Stimulated activated CD8-positive, alpha-beta memory T cell treated with anti-CD3 and anti-CD28 coated beads, Interleukin-7, amount 100 ng/mL, for 1 hour (primary cell): ENCODE measurements around the gene ZPBP.
"Not testable (repeated sequence)": the region's sequence is repeated elsewhere in the genome, so short reads cannot be mapped to it uniquely, and the experiment has no call there.

ENCODE experiments used
- DNase-seq, 2 donors: peaks; one replicate each; pipeline ENCODE4 v3.0.0-alpha.2; 2020; ENCODE audit warnings: low read depth in 2 of 2

Gene ZPBP

DNA sequence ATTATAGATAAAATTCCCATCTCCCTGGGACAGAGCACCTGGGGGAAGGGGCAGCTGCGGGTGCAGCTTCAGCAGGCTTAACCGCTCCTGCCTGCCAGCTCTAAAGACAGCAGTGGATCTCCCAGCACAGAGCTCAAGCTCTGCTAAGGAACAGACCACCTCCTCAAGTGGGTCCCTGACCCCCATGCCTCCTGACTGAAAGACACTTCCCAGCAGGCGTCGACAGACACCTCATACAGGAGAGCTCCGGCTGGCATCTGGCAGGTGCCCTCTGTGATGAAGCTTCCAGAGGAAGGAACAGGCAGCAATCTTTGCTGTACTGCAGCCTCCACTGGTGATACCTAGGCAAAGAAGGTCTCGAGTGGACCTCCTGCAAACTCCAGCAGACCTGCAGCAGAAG is 51.9 kb downstream of the ZPBP start:
- not testable (repeated sequence) for DNase-seq

DNA sequence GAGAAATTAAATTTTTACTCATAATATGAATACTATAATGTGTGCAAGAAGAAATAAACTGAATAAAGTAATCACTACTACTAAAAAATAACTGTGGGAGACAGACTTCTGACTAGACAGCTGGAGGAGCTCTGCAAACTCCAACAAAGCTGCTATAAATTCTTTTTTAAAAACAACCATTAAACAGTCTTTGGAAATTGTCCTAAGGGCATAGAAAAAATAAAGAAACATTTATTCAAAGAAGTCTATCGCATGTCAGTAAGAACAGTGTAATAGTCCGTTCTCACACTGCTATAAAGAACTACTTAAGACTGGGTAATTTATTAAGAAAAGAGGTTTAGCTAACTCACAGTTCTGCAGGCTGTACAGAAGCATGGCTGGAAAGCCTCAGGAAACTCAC is 56.0 kb downstream of the ZPBP start:
- DNase-seq: no peak

DNA sequence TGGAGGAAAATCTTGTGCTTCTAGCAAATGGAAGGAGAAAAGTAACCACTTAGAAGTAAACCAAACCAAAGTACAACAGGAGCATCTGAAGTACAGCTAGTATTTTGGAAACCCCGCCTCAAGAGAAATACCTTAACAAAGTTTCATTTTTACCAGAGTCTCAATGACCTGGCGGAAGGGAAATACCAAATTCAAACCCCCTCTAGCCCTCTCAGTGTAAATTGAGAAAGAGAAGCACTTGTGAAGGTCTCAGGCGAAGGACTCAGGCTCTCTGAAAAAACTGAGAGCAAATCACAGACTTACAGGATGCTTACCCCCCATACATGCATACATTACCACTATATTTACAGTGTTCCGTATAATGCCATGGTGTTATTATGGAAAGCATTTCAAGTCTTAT is 70.1 kb downstream of the ZPBP start:
- DNase-seq: no peak

GRCh38 chr7:50022451-50022850 is 70.6 kb downstream of the ZPBP start:
- no peak for DNase-seq

- DNase-seq: no peak
These were observed 97.4 kb downstream of the ZPBP start for GRCh38 chr7:49995681-49996080.

- DNase-seq: no peak
These were observed 106.9 kb downstream of the ZPBP start for GRCh38 chr7:49986191-49986590.

GRCh38 chr7:49980465-49980864 is 112.6 kb downstream of the ZPBP start:
- no peak for DNase-seq

- DNase-seq: no peak
These were observed 116.8 kb downstream of the ZPBP start for GRCh38 chr7:49976238-49976637.

- no peak for DNase-seq
These were observed 119.0 kb downstream of the ZPBP start for GRCh38 chr7:49974035-49974434.

DNA sequence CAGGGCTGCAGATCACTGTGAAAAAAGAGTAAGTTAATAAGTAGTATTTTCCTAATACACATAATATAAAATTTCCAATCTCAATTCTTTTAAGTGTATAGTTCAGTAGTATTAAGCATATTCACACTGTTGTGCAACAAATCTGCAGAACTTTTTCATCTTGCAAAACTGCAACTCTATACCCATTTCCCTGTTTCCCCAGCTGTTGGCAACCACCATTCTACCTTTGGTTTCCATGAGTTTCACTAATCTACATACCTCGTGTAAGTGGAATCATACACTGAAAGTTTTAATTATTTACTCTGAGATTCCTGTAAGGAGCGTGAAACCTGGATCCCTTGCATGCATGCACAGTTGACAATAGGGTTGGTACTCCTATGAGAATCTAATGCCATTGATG is 155.4 kb downstream of the ZPBP start:
- no peak for DNase-seq

- no peak for DNase-seq
These were observed 161.4 kb downstream of the ZPBP start for GRCh38 chr7:49931627-49932026.

DNA sequence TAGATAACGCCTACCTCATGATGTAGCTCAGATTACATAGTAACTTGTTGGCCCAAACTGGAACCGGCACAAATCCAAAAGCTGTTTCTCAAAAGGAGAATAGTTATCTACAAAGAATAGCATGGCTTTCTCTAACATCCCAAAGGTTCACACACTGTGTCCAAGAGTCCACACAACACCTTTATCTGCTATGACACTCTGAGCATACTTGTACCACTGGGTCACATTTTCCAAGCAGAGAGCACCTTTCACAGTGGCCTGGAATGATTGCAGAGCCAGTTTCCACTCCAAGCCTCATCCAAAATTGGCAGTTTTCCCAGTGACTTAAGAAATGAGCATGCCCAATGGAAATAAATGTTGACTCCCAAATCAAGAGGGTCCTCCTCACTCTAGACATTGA is 164.3 kb downstream of the ZPBP start:
- no peak for DNase-seq

DNA sequence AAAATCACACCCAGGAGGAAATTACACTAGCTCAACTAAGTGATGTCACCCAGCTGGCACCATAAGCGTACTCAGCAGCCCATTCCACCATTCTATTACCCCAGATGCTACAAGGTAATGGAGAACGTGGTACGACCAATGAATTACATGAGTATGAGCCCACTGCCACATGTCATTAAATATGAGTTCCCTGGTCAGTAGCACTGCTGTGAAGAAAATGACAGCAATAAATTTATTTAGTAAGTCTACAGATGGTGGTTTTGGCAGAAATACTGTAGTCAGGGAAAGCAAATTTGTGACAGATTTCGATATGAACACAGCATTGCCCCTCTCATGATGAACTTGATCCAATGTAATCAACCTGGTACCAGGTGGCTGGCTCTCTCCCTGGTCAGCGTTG is 165.4 kb downstream of the ZPBP start:
- no peak for DNase-seq

- DNase-seq: no peak
These were observed 166.3 kb downstream of the ZPBP start for GRCh38 chr7:49926720-49927119.

GRCh38 chr7:49911909-49912308 is 181.1 kb downstream of the ZPBP start:
- DNase-seq: no peak

GRCh38 chr7:49894543-49894942 is 198.5 kb downstream of the ZPBP start:
- DNase-seq: no peak

GRCh38 chr7:49893131-49893530 is 199.9 kb downstream of the ZPBP start:
- DNase-seq: no peak

GRCh38 chr7:49892481-49892880 is 200.6 kb downstream of the ZPBP start:
- no peak for DNase-seq
